GM19372 (cell line): ENCODE results near the gene GPC2.
"Not testable (repeated sequence)": the region's sequence is repeated elsewhere in the genome, so short reads cannot be mapped to it uniquely, and the experiment has no call there.

Source experiments
- ATAC-seq: cut with Tn5 transposase; IDR thresholded peaks from one replicate; pipeline ENCODE4 v1.9.1; 2021; ENCODE audit warnings: mild to moderate bottlenecking, low read depth, moderate library complexity; ENCODE audit not compliant: unreplicated experiment

Gene GPC2

GRCh38 chr7:100153708-100154535, 23.3 kb downstream of the GPC2 start:
- no peak for ATAC-seq

- no peak for ATAC-seq
Observed at GRCh38 chr7:100152937-100153666, 24.1 kb downstream of the GPC2 start.

GRCh38 chr7:100152404-100152803, 24.8 kb downstream of the GPC2 start:
- ATAC-seq, result no peak

- ATAC-seq, result peak; percentile 98
Observed at GRCh38 chr7:100148559-100149328, 28.4 kb downstream of the GPC2 start, which contains the start of gene LAMTOR4. Gene LAMTOR4 (plus strand): TSS chr7:100148918. CDS start chr7:100148973, 55 bp downstream.

GRCh38 chr7:100148225-100148558, 29.0 kb downstream of the GPC2 start:
- ATAC-seq, result no peak

GRCh38 chr7:100147278-100147677, 29.9 kb downstream of the GPC2 start:
- no peak for ATAC-seq

GRCh38 chr7:100146350-100146749, 30.8 kb downstream of the GPC2 start:
- not testable (repeated sequence) for ATAC-seq

GRCh38 chr7:100142461-100142860, 34.7 kb downstream of the GPC2 start:
- ATAC-seq, result no peak

GRCh38 chr7:100141555-100141949, 35.6 kb downstream of the GPC2 start:
- no peak for ATAC-seq

GRCh38 chr7:100137851-100138760, 39.1 kb downstream of the GPC2 start:
- no peak for ATAC-seq

GRCh38 chr7:100132697-100133151, 44.5 kb downstream of the GPC2 start:
- ATAC-seq, result peak; percentile 53

- no peak for ATAC-seq
Observed at GRCh38 chr7:100132126-100132525, 45.1 kb downstream of the GPC2 start.

GRCh38 chr7:100130608-100131453, 46.4 kb downstream of the GPC2 start:
- no peak for ATAC-seq

GRCh38 chr7:100130220-100130607, 47.0 kb downstream of the GPC2 start:
- not testable (repeated sequence) for ATAC-seq

GRCh38 chr7:100128637-100128963, 48.6 kb downstream of the GPC2 start:
- ATAC-seq, result no peak

- ATAC-seq, result no peak
Observed at GRCh38 chr7:100127866-100128636, 49.1 kb downstream of the GPC2 start.

GRCh38 chr7:100126931-100127865, 50.0 kb downstream of the GPC2 start, which contains the start of gene MBLAC1:
Gene MBLAC1 (plus strand): TSS chr7:100126967. CDS start chr7:100127396, 429 bp downstream.
- ATAC-seq, result peak; percentile 56
